OCI-LY7 (cell line): ENCODE results near the gene TMEM53. TPM values are rescaled to one million over a fixed set of nuclear protein-coding genes. Genes with fewer than 3 reads are reported as not detected.

Source experiments
- BruUV-seq: library from RNA; stranded (reverse); fragments of 400-500 nt; replicated peaks from 2 replicates; lab custom pipeline; 2021; lab: Mats Ljungman, UMichigan
- CTCF ChIA-PET: fragments of 300-600 bp; sonication (Branson Sonifier 250); formaldehyde crosslinking; loops from one replicate; lab custom pipeline; 2022; ENCODE audit warnings: antibody characterized with exemption; ENCODE audit not compliant: unreplicated experiment; lab: Charles Lee
- POLR2A ChIA-PET: fragments of 300-600 bp; sonication (Branson Sonifier 250); formaldehyde crosslinking; loops from one replicate; lab custom pipeline; 2022; ENCODE audit warnings: antibody characterized with exemption; lab: Charles Lee
- DNase-seq: peaks from one replicate; pipeline ENCODE4 v3.0.0-alpha.2; 2015; ENCODE audit warnings: low spot score
- H2AFZ ChIP-seq: fragments of 200-600 bp; sonication (generic), shearing (Covaris generic); 2 replicates; pipeline ENCODE4 v1.6.1; 2014; ENCODE audit warnings: mild to moderate bottlenecking, antibody characterized with exemption, low read length, moderate library complexity
- H3K27ac ChIP-seq: fragments of 200-600 bp; sonication (generic); 2 replicates; pipeline ENCODE4 v1.5.1; 2014; ENCODE audit warnings: mixed run types, low read depth, mild to moderate bottlenecking, moderate library complexity, low read length, inconsistent platforms; ENCODE audit not compliant: poor library complexity, severe bottlenecking
- H3K36me3 ChIP-seq: fragments of 200-600 bp; sonication (generic); 2 replicates; pipeline ENCODE4 v1.6.1; 2014; ENCODE audit warnings: mild to moderate bottlenecking, antibody characterized with exemption, low read length, moderate library complexity, mixed read lengths; ENCODE audit not compliant: insufficient read depth
- H3K4me1 ChIP-seq: fragments of 200-600 bp; sonication (generic); 2 replicates; pipeline ENCODE4 v1.5.1; 2014; ENCODE audit warnings: mild to moderate bottlenecking, low read length; ENCODE audit not compliant: insufficient read depth, poor library complexity, severe bottlenecking
- H3K4me2 ChIP-seq: fragments of 200-600 bp; sonication (generic); 2 replicates; pipeline ENCODE4 v1.6.1; 2014; ENCODE audit warnings: mild to moderate bottlenecking, low read length
- H3K4me3 ChIP-seq: fragments of 200-600 bp; sonication (generic); 2 replicates; pipeline ENCODE4 v1.5.1; 2014; ENCODE audit warnings: mild to moderate bottlenecking, low read depth, low read length; ENCODE audit not compliant: poor library complexity, severe bottlenecking
- H3K79me2 ChIP-seq: fragments of 200-600 bp; sonication (generic); 2 replicates; pipeline ENCODE4 v1.6.1; 2016; ENCODE audit warnings: low read depth, mild to moderate bottlenecking, low read length, moderate library complexity, mixed read lengths; ENCODE audit not compliant: insufficient read depth
- H3K9me2 ChIP-seq: fragments of 200-600 bp; sonication (generic); 2 replicates; pipeline ENCODE4 v1.6.1; 2016; ENCODE audit warnings: mild to moderate bottlenecking, low read length, mixed read lengths; ENCODE audit not compliant: insufficient read depth
- H3K9me3 ChIP-seq: fragments of 200-600 bp; sonication (generic); 2 replicates; pipeline ENCODE4 v1.6.1; 2014; ENCODE audit warnings: mild to moderate bottlenecking, mixed run types, low read length, mixed read lengths
- H4K20me1 ChIP-seq: fragments of 200-600 bp; sonication (generic); 2 replicates; pipeline ENCODE4 v1.6.1; 2014; ENCODE audit warnings: mild to moderate bottlenecking, antibody characterized with exemption, low read length, moderate library complexity, mixed read lengths; ENCODE audit not compliant: insufficient read depth
- EZH2phosphoT487 ChIP-seq: fragments of 200-600 bp; sonication (generic); IDR thresholded peaks from 2 replicates; pipeline ENCODE4 v1.6.1; 2018; ENCODE audit warnings: low read depth, borderline replicate concordance, mild to moderate bottlenecking, mixed run types, antibody characterized with exemption, low read length, moderate library complexity, mixed read lengths
- intact Hi-C: fragments of 100-400 bp; cut with micrococcal nuclease; formaldehyde crosslinking; loops from one replicate; pipeline ENCODE4 v1.10.0; 2022; ENCODE audit not compliant: unreplicated experiment
- total RNA-seq, 2 experiments: library from RNA; depleted of rRNA in 1 of 2; stranded (reverse); fragments of >200 nt in 1 of 2; shearing (Covaris generic) in 1 of 2; gene quantifications; 2 replicates each; pipeline ENCODE4 v1.2.3, GENCODE V29; 2014 to 2022
- TF ChIP-seq, protein P1 (sequence below): fragments of 200-600 bp; sonication (generic); conservative IDR thresholded peaks from 2 replicates; pipeline ENCODE4 v1.5.1; 2014; ENCODE audit warnings: mild to moderate bottlenecking, antibody characterized with exemption, low read length, moderate library complexity, mixed read lengths

The TMEM53 gene
- total RNA-seq, 2 experiments from 2014 or later, result 6.6 to 8.1 TPM

DNA sequence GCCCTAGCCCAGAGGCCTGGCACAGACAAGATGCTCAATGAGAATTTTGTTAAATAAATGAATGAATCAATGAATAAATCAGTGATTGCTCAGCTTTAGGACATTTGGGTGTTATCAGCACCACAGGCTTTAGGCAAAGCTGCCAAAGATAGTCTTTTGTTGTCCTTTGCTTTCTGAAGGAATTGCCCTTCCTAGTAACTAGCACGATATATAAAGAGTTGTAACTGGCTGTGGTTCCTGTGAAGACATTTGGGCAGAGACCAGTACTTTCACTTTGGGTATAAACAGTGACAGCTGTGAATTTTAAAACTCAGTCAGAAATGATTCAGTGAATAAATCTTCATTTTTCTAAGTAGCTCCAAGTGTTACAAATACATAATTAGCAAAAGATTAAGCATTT is 43.4 kb upstream of the TMEM53 start:
- CTCF ChIA-PET, result no interaction called here
- BruUV-seq, result no TSS peak
- no peaks in the 10 kb centered on the region for H3K9me2 ChIP-seq
- DNase-seq, result no peak
- peak overlapping the region; percentile 15; the same call in 1 of the 2 replicates for H2AFZ ChIP-seq
- no peaks in the 10 kb centered on the region for H4K20me1 ChIP-seq
- no peaks in the 10 kb centered on the region for H3K9me3 ChIP-seq
- POLR2A ChIA-PET, result interaction anchor here (0.6 to 10.3 kb wide), 9 partner anchors 12 to 1280 kb away, joined by 3 to 137 read pairs (median 4); partner anchors contain the start of genes ARMH1, CCDC163, MMACHC and RNU5D-1
- H3K36me3 ChIP-seq, result no peaks in the 10 kb centered on the region
- H3K27ac ChIP-seq, result peak overlapping the region; percentile 7
- no peak overlapping the region for H3K4me3 ChIP-seq
- intact Hi-C loops, result no loop called here
- peak overlapping the region; percentile 50 for H3K4me2 ChIP-seq
- TF ChIP-seq, protein P1, sequence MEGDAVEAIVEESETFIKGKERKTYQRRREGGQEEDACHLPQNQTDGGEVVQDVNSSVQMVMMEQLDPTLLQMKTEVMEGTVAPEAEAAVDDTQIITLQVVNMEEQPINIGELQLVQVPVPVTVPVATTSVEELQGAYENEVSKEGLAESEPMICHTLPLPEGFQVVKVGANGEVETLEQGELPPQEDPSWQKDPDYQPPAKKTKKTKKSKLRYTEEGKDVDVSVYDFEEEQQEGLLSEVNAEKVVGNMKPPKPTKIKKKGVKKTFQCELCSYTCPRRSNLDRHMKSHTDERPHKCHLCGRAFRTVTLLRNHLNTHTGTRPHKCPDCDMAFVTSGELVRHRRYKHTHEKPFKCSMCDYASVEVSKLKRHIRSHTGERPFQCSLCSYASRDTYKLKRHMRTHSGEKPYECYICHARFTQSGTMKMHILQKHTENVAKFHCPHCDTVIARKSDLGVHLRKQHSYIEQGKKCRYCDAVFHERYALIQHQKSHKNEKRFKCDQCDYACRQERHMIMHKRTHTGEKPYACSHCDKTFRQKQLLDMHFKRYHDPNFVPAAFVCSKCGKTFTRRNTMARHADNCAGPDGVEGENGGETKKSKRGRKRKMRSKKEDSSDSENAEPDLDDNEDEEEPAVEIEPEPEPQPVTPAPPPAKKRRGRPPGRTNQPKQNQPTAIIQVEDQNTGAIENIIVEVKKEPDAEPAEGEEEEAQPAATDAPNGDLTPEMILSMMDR, result no peak
- TF ChIP-seq EZH2phosphoT487, result no peak
- no peaks in the 10 kb centered on the region for H3K79me2 ChIP-seq
- H3K4me1 ChIP-seq, result peaks cover 80% of the 10 kb centered on the region

DNA sequence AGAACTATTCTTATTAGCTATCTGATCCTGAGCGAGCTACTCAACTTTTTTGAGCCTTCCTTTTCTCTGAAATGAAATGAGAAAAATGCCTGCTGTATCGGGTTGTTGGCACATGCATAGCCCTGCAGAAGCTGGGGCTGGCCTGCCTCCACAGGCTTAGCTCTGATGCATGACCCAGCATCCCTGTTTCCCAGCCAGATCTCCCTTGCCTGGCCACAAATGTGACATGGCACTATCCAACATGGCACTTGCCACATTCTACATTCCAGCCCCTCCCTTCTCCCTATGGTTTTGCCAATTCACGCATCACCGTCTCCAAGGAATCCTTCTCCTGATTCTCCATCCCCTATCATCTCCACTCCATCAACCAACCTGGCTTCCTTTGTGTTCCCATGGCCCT is 42.9 kb upstream of the TMEM53 start:
- no peaks in the 10 kb centered on the region for H3K9me2 ChIP-seq
- H3K36me3 ChIP-seq, result no peaks in the 10 kb centered on the region
- peak overlapping the region; percentile 50; the same call in 1 of the 2 replicates for H3K4me2 ChIP-seq
- CTCF ChIA-PET, result no interaction called here
- POLR2A ChIA-PET, result interaction anchor here (0.6 to 10.3 kb wide), 8 partner anchors 13 to 783 kb away, joined by 3 to 137 read pairs (median 4); partner anchors contain the start of genes ARMH1, CCDC163, MMACHC and RNU5D-1
- BruUV-seq, result no TSS peak
- no peak overlapping the region for H2AFZ ChIP-seq
- no peaks in the 10 kb centered on the region for H3K9me3 ChIP-seq
- no peak for DNase-seq
- peak overlapping the region; percentile 7 for H3K27ac ChIP-seq
- TF ChIP-seq EZH2phosphoT487, result no peak
- TF ChIP-seq, protein P1, result no peak
- H3K4me1 ChIP-seq, result peaks cover 80% of the 10 kb centered on the region
- H3K79me2 ChIP-seq, result no peaks in the 10 kb centered on the region
- H4K20me1 ChIP-seq, result no peaks in the 10 kb centered on the region
- no peak overlapping the region for H3K4me3 ChIP-seq
- intact Hi-C loops, result no loop called here

DNA sequence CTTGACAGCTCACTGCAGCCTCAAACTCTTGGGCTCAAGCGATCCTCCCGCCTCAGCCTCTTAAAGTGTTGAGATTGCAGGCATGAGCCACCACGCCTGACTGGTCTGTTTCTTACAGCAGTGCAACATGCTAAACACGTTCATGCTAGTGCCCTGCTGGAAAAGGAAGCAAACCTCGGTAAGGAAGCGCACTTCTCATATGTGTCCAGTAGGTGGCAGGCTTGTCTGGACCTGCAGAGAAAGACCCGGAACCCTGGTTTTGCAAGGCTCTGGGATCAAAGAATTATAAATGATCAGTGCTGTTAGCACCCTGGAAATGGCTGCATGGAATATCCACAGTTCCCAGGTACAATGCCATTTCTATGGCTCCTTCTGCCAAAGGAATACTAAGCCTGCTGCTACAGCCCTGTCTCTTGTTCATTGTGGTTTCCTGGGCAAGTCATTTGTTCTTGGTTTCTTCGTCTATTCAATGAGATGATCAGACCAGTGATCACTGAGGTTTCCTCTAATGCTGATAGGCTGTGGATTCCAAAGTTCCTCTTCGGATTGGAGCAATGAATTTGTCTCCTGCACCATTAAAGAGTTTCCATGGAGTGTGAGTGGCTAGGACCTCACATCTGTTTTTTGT is 40.8 kb upstream of the TMEM53 start:
- H3K4me1 ChIP-seq, result peaks cover 80% of the 10 kb centered on the region
- CTCF ChIA-PET, result no interaction called here
- H3K27ac ChIP-seq, result peak overlapping the region; percentile 96
- intact Hi-C loops, result loop anchor here (1.0 kb wide), 1 partner anchor 60 kb away; no protein-coding TSS in a partner anchor
- no peaks in the 10 kb centered on the region for H4K20me1 ChIP-seq
- H3K9me3 ChIP-seq, result no peaks in the 10 kb centered on the region
- H3K4me3 ChIP-seq, result peak overlapping the region; percentile 21
- H3K79me2 ChIP-seq, result no peaks in the 10 kb centered on the region
- BruUV-seq, result no TSS peak
- peak overlapping the region; percentile 66 for H3K4me2 ChIP-seq
- no peaks in the 10 kb centered on the region for H3K9me2 ChIP-seq
- no peak for TF ChIP-seq EZH2phosphoT487
- TF ChIP-seq, protein P1, result peak; percentile 97
- H3K36me3 ChIP-seq, result no peaks in the 10 kb centered on the region
- POLR2A ChIA-PET, result interaction anchor here (0.7 to 10.3 kb wide), 6 partner anchors 8 to 36 kb away, joined by 3 to 137 read pairs (median 37); partner anchors contain the start of gene RNU5D-1
- peak; percentile 92 for DNase-seq
- peak overlapping the region; percentile 90; the same call in 1 of the 2 replicates for H2AFZ ChIP-seq
